T1000 (cell line): ENCODE measurements around the gene NCDN.

Source experiments
- DNase-seq: peaks from one replicate; lab custom pipeline; 2025; ENCODE audit warnings: mixed read lengths; lab: John Stamatoyannopoulos, UW

The NCDN gene, protein sequence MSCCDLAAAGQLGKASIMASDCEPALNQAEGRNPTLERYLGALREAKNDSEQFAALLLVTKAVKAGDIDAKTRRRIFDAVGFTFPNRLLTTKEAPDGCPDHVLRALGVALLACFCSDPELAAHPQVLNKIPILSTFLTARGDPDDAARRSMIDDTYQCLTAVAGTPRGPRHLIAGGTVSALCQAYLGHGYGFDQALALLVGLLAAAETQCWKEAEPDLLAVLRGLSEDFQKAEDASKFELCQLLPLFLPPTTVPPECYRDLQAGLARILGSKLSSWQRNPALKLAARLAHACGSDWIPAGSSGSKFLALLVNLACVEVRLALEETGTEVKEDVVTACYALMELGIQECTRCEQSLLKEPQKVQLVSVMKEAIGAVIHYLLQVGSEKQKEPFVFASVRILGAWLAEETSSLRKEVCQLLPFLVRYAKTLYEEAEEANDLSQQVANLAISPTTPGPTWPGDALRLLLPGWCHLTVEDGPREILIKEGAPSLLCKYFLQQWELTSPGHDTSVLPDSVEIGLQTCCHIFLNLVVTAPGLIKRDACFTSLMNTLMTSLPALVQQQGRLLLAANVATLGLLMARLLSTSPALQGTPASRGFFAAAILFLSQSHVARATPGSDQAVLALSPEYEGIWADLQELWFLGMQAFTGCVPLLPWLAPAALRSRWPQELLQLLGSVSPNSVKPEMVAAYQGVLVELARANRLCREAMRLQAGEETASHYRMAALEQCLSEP

DNA sequence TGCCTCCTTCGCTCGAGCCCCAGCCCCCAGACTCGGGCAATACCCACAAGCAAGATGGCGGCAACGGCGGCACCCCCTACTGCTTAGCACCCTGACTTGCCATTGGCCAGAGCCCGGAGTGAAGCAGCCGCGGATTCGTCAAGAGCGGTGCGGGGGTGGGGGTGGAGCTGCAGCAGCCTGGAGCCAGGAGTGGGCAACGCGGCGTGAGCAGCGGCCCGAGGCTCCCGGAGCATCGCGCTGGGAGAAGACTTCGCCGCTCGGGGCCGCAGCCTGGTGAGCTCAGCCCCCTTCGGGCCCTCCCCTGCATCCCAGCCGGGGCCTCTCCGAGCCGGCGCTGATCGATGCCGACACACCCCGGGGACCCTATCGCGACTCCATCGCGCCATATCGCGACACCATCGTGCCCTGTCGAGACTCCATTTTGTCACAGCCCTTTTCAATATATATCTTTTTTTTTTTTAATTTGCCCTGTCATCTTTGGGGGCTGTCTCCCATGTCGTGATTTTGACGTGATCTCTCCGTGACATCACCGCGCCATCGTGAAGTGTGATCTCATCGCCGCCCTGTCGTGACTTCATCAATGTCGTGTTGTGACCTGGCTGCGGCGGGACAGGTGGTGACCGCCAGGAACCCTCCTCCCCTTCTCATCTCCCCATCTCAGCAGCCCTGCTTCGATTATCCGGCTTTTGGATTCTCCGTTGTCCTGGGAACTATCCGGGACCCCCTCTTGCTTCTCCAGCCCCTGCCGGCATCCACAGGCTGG is at the start of gene NCDN:
TSS of gene NCDN (plus strand) at position 189 of the 763 bp plus-strand sequence. CDS start at position 581, 392 bp downstream.
- DNase-seq, result peak; percentile 94

GRCh38 chr1:35507947-35508346 is 49.7 kb upstream of the NCDN start:
- no peak for DNase-seq

DNA sequence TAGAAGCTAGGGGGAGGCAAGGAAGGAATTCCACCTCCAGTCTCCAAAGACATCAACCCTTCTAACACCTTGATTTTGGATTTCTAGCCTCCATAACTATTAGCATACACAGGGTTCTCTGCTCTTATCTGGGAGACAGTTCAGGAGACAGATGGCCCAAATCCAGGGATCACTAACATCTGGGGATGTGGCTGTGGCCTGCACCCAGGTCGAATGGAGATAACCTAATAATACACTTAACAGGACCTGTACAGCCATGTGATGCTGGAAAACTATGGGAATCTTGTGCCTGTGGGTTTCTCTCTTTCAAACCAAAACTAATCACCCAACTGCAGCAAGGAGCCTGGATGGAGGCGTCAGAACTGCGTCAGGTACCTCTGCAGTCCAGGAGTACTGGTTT is 48.0 kb upstream of the NCDN start:
- DNase-seq, result no peak

DNA sequence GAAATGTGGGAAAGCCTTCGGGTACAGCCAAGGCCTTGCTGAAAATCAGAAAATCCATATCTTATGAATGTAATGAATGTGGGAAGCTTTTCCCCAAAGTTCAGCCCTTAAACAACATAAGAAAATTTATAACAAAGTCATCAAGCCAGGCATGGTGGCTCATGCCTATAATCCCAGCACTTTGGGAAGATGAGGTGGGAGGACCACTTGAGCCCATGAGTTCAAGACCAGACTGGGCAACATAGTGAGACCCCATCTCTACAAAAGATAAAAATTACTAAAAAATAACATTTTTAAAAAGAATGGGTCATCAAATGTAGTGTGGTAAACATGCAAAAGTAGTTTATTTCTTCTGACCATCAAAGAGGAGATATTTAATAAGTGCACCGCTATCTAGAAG is 46.3 kb upstream of the NCDN start:
- no peak for DNase-seq

DNA sequence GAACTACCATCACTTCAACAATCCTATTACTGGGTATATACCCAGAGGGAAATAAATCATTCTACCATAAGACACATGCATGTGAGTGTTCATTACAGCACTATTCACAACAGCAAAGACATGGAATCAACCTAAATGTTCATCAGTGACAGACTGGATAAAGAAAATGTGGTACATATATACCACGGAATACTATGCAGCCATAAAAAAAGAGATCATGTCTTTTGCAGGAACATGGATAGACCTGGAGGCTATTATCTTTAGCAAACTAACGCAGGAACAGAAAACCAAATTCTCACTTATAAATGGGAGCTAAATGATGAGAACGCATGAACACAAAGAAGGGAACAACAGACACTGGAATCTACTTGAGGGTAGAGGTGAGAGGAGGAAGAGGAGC is 39.4 kb upstream of the NCDN start:
- DNase-seq, result no peak

DNA sequence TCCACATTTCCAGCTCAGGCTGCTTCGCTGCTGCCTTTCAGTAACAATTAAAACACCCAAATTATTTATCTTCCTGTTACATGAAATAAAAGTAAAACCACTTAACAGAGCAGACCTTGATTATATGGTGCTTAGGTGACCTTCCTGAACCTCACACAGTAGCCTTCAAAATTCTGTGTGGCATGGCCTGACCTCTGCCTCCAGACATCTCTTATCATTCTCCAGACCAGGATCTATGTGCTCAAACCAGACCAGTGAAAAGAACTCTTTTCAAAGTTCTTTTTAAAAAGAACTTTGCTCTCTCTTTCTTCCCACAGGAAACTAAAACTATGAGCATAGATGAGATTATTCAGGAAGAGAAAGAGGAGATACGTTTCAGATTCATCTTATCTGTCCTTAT is 38.2 kb upstream of the NCDN start:
- no peak for DNase-seq

DNA sequence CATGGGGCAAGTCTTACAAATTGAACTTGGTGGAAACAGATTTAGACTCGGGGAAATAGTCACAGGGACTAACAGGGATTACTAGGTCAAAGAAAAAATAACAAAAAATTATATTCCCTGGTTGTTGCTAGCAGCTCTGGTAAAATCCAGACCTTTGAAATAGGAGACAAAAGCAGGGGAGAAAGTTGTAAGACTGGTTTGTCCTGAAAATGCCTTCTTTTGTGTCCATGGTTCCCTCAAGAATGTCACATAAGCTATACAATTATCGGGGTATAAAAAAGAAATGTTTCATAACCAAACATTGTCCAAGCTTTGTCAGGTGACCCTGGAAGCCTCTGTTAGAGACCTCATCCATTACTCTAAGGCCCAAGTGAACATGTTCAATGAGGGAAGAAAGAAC is 33.5 kb upstream of the NCDN start:
- no peak for DNase-seq

- DNase-seq, result no peak
Observed at GRCh38 chr1:35530168-35530567, 27.4 kb upstream of the NCDN start.

- no peak for DNase-seq
Observed at GRCh38 chr1:35530946-35531345, 26.7 kb upstream of the NCDN start.

- DNase-seq, result no peak
Observed at GRCh38 chr1:35531368-35531767, 26.2 kb upstream of the NCDN start.

DNA sequence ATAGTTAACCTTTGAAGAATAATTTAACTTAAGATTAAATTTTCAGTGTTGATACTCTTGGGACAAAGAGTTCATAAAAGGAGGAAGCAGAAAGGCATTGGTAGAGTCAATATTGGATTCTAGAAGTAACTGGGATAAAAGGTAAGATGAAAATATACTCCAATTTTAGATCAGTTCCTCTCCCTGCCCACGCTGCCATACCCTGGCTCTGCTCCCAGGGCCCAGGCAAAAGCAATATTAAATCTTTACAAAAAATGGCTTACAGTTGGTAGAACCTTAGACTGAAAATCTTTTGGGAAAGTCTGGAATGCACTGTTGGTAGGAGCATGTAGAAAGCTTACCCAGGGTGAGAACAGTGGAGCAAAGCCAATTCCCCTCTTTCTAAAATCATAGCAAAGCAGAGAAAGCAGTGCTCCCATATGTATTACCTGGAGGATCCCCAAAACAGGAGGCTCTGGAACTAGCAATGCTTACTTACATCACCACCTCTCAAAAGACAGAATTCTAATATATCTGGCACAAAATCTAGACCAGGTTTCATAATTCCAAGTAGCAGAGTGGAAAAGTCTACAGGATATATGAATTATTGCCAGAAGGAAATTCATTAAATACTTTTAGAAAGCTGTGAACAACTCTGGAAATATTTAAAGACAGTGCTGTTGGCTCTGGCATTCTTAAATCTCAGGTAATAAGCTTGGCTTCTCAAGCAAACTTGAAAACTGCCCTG is 24.9 kb upstream of the NCDN start:
- no peak for DNase-seq

- DNase-seq, result no peak
Observed at GRCh38 chr1:35533586-35533985, 24.0 kb upstream of the NCDN start.

DNA sequence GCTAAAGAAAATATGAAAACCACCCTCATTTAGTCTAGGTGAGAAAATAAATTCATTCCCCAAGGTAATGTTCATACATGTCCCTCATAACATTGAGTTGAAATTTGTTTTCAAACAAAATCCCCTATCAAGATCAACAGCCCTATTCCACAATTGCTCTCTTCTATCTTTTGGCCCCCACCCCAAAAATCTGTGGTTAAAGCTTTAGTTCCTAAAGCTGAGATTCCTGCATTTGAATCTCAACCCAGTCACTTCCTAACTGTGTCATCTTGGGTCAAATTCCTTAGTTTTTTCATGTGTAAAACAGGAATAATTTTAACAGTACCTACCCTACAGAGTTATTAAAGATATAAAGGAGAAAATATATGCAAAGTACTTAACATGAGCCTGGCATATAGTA is 22.4 kb upstream of the NCDN start:
- no peak for DNase-seq

GRCh38 chr1:35536556-35537162 is 20.9 kb upstream of the NCDN start:
- no peak for DNase-seq

GRCh38 chr1:35537806-35538205 is 19.8 kb upstream of the NCDN start:
- DNase-seq, result no peak

DNA sequence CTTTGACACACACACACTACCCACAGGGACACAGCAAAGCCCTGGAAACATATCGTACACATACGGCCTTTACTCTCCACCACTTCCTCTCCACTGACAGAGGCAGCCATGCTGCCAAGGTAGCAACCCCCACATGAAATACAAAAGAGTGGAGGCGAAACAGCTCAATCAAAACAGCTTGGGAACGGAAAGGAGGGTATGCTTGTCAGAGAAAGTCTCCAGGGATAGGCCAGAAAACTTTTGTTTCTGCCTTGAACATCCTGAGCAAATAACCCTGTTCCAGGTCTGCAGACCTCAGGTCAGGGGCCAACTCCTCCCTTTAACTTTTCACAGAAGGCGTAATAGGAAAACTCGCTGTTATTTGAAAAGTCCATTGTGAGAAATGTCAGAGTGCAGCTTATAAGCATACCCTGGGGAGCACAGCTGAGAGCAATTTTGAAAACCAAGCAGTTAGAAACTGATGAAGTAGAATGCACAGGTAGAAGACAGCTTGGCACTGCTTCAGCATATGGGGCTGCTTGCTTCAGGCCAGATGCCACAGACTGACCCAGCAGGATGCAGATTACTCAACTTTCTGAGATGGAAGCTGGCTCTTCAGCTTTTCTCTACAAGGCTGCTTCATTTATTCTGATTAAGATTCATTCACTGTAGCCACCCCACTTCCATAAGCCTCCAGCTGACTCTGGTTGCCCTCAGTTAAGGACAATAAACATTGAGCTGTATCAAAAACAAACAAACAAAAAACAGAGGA is 18.4 kb upstream of the NCDN start:
- DNase-seq, result no peak

DNA sequence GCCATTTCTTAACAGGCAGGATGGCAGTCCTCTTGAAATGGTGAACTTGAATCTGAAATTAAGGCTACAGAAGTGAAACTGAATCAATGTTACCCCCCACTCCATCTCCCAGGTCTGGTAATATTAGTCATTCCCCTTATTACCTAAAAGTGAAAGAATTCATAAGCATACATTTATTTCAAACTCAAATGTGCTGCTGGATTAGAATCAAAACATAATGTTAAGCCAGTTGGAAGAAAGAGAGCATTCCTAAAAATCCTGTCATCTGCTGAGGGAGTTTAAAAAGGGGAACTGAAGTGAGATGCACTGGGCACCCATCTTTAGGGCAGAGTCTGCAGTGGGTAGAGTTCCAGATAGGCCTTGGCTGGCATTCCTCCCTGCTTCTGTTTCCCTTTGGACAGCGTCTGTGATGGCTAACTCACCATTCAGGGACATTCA is 17.8 kb upstream of the NCDN start:
- DNase-seq, result no peak

GRCh38 chr1:35544976-35545375 is 12.6 kb upstream of the NCDN start:
- no peak for DNase-seq

DNA sequence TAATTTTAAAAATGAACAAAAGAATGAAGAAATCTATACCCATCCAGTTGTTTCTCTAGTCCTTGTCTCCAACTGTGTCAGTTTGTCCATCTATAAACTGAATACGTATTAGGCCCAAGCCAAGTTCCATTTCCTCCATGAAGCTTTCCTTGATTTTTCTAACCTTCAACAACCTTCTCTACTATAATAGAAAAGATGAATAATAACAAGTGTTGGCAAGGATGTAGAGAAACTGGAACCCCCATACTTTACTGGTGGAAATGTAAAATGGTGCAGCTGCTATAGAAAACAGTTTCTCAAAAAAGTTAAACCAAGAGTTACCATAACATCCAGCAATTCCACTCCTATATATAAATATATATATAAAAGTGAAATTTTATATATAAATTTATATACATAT is 11.0 kb upstream of the NCDN start:
- DNase-seq, result no peak

GRCh38 chr1:35553851-35554250 is 3.7 kb upstream of the NCDN start:
- DNase-seq, result no peak
